A673 (cell line): ENCODE measurements around the gene HYDIN.
"Not testable (repeated sequence)": the region's sequence is repeated elsewhere in the genome, so short reads cannot be mapped to it uniquely, and the experiment has no call there.

ENCODE experiments used
- EZH2 ChIP-seq: fragments of 200-600 bp; sonication (generic); IDR thresholded peaks from 2 replicates; pipeline ENCODE4 v1.6.1; 2017; ENCODE audit warnings: borderline replicate concordance, low read depth, mild to moderate bottlenecking, mixed read lengths, antibody characterized with exemption, low read length; ENCODE audit not compliant: poor library complexity, severe bottlenecking
- TF ChIP-seq, protein P1 (sequence below): fragments of 300-800, 200-600 bp; sonication (generic); conservative IDR thresholded peaks from 2 replicates; pipeline ENCODE4 v1.5.1; 2017; ENCODE audit warnings: low read depth, mild to moderate bottlenecking, antibody characterized with exemption, low read length, moderate library complexity, mixed read lengths

DNA sequence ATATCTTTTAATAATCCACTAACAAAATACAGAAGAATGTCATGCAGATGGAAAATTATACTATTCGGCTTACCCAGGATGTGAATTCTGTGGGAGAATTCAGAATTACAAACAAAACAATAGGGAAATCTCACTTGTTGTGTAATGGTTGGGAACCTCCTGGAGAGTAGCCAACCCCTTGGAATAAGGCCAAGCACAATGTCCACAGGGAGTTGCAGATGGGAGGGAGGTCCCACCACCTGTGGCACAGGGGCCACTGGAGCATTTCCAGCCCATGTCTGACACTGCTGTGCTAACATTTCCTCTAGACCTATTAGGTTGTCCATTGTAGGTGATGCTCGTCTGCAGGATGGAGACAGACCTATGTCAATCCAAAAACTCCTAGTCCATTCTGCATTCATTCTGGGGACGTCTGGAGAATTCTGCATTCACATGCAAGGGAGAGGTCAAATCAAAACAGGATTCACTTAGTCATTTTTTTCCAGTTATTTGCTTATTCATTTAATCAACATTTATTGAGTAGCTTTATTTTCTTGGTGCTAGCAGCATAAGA lies 120.8 kb downstream of the HYDIN start:
- TF ChIP-seq, protein P1, sequence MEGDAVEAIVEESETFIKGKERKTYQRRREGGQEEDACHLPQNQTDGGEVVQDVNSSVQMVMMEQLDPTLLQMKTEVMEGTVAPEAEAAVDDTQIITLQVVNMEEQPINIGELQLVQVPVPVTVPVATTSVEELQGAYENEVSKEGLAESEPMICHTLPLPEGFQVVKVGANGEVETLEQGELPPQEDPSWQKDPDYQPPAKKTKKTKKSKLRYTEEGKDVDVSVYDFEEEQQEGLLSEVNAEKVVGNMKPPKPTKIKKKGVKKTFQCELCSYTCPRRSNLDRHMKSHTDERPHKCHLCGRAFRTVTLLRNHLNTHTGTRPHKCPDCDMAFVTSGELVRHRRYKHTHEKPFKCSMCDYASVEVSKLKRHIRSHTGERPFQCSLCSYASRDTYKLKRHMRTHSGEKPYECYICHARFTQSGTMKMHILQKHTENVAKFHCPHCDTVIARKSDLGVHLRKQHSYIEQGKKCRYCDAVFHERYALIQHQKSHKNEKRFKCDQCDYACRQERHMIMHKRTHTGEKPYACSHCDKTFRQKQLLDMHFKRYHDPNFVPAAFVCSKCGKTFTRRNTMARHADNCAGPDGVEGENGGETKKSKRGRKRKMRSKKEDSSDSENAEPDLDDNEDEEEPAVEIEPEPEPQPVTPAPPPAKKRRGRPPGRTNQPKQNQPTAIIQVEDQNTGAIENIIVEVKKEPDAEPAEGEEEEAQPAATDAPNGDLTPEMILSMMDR, result not testable (repeated sequence)
- not testable (repeated sequence) for TF ChIP-seq EZH2
